ENCODE data around the gene FNDC3B.

FNDC3B gene

GRCh38 chr3:172300862-172301261, 261.5 kb downstream of the FNDC3B start:
- in situ Hi-C loops (cut with MboI; ENCODE audit: low sequenced_read_pairs) = no loop called here

DNA sequence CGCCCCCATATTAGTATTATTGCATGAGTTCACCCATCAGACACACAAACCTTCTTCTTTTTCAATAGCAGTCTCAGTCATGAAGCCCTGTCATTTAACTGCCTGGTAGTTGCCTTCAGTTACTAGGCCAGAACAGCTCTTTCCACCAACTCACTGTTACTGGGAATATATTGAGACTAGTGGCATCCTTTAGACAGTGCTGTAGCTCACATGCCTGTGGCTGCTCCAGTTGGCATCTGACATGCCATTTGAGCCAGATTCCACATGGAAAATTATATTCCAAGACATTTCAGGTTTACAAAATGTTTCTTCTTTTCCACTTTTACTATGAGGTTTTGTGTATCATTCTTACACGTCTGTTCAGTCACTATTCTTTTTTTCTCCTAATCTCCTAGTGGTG, 262.8 kb downstream of the FNDC3B start:
- in situ Hi-C loops (cut with MboI; ENCODE audit: low sequenced_read_pairs) = no loop called here

GRCh38 chr3:172303181-172303580, 263.8 kb downstream of the FNDC3B start:
- in situ Hi-C loops (cut with MboI; ENCODE audit: low sequenced_read_pairs) = no loop called here

DNA sequence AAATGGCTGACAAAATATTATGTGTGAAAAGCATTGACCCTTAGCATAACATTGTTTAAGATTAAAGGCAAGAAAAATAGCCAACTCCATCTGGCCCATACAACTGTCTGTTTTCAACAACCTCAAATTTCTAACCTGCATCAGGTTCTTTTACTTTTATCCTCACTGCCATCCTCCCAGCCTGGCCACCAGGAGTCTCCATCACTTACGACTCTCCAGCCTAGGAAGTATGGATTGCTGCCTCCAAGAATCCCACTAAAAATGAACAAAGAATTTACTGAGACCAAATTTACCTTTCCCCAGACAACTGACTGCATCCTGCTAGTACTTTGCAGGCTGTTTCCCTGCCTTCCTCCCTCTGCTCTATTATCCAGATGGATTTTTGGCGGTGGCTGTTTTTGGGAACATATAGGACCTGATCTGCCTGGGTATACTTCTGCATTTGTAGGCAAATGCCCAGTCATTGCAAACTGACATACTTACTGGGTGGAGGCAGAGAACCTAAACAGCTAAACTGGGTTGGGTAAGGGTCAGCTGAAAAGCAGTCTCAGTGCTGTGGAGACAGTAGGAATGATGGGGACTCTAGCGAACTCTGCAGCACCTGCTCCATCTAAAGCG, 264.7 kb downstream of the FNDC3B start:
- in situ Hi-C loops (cut with MboI; ENCODE audit: low sequenced_read_pairs) = no loop called here

GRCh38 chr3:172305552-172305951, 266.2 kb downstream of the FNDC3B start:
- in situ Hi-C loops (cut with MboI; ENCODE audit: low sequenced_read_pairs) = no loop called here

GRCh38 chr3:172305974-172306373, 266.6 kb downstream of the FNDC3B start:
- in situ Hi-C loops (cut with MboI; ENCODE audit: low sequenced_read_pairs) = no loop called here

DNA sequence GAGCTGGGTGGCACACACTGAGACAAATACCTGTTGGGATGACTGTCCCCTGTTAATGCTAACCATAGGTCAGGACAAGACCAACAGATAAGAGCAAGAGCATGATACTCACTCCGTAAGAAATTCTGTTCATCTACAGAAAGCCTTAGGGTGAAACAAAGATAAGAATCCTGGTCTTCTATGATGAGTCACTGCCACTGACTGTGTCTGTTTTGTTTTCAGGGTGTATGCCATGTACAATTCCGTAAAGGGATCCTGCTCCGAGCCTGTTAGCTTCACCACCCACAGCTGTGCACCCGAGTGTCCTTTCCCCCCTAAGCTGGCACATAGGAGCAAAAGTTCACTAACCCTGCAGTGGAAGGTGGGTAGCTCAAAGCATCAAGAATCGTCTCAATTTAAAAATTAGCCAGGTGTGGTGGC, 267.8 kb downstream of the FNDC3B start:
- in situ Hi-C loops (cut with MboI; ENCODE audit: low sequenced_read_pairs) = no loop called here

DNA sequence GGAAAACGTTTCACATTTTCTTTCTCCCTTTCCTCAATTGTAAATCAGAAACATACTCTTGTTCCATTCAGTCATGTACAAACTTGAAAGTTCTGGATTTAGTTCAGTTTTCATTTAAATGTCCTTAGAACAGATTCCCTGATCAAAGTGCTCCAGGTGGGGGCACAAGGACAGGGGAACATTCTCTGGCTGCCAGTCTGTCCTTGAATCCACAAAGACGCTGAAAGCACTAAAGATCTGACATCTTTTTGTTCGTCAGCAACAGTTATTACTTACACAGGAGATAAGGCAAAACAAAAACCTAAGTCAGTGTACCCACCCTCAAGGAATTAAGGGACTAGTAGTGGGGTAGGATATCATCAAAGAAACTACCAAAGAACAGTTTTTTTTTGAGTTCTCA, 269.7 kb downstream of the FNDC3B start:
- in situ Hi-C loops (cut with MboI; ENCODE audit: low sequenced_read_pairs) = no loop called here

DNA sequence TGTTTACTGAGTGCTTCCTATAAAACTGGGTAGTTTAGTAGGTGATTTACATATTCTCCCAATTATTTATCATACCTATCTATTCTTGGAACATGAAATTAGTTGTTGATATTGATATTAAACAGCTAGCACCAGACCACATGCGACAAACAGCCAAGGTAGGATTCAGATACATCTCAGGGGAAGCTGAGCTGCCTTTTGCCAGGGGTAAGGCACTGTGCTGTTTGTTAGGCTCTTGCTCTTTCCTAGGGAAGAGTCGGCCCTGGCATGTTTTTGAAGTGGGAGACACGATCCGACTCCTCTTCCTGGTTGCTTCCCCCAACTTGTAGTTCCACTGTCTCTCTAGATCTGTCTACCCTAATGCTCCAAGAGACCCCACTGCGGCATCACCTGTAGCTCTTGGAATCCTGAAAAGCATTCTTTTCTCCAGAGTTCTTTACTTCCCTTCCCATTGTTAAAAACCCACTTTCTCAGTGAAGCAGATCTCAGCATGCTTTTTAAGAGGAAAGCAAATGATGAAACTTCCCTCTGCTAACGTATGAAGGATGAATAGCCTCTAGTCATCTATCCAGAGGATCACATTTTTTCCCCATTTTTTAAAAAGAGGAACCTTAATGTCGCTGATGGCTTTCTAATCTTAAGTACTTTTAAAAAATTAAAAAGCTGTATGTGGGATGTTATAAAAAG, 270.5 kb downstream of the FNDC3B start:
- in situ Hi-C loops (cut with MboI; ENCODE audit: low sequenced_read_pairs) = no loop called here

DNA sequence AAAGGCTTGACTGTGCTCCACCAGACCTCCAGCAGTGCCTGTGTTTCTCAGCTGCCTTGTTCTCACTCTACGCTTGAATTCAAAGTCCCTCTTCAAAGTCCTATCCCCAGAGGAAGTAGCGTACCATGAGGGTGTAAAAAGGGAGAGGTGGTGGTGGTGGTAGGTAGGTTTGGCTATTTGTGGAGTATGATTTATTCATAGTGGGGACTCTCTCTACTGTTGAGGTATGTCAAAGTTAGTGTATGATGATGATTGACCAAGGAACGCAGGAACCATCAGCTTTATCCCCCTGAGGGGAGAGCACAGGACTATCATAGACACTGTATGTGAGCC, 271.0 kb downstream of the FNDC3B start:
- in situ Hi-C loops (cut with MboI; ENCODE audit: low sequenced_read_pairs) = no loop called here

GRCh38 chr3:172311217-172311616, 271.8 kb downstream of the FNDC3B start:
- in situ Hi-C loops (cut with MboI; ENCODE audit: low sequenced_read_pairs) = no loop called here

- in situ Hi-C loops (cut with MboI; ENCODE audit: low sequenced_read_pairs) = no loop called here
These were observed 272.6 kb downstream of the FNDC3B start for GRCh38 chr3:172312001-172312400.

- in situ Hi-C loops (cut with MboI; ENCODE audit: low sequenced_read_pairs) = no loop called here
These were observed 273.3 kb downstream of the FNDC3B start for GRCh38 chr3:172312711-172313110.

DNA sequence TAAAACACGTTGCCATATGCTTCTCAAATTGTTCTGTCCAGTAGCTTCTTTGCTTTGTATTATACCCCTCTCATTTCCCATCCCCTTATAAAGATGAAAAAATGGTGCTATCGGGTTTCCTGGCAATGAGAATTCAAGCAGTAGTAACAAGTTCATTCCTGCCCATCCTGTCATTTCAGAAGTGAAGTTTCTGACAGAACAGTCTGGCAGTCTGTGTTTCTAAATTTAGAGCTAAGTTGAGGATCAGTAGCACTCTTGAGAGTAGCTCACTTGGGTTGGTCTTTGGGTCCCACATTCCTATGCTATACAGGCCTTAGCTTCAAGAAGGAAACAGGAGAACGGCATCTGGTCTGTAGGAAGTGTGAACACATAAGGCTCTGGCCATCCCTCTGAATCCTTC, 274.3 kb downstream of the FNDC3B start:
- in situ Hi-C loops (cut with MboI; ENCODE audit: low sequenced_read_pairs) = no loop called here

- in situ Hi-C loops (cut with MboI; ENCODE audit: low sequenced_read_pairs) = no loop called here
These were observed 275.3 kb downstream of the FNDC3B start for GRCh38 chr3:172314591-172315160.

DNA sequence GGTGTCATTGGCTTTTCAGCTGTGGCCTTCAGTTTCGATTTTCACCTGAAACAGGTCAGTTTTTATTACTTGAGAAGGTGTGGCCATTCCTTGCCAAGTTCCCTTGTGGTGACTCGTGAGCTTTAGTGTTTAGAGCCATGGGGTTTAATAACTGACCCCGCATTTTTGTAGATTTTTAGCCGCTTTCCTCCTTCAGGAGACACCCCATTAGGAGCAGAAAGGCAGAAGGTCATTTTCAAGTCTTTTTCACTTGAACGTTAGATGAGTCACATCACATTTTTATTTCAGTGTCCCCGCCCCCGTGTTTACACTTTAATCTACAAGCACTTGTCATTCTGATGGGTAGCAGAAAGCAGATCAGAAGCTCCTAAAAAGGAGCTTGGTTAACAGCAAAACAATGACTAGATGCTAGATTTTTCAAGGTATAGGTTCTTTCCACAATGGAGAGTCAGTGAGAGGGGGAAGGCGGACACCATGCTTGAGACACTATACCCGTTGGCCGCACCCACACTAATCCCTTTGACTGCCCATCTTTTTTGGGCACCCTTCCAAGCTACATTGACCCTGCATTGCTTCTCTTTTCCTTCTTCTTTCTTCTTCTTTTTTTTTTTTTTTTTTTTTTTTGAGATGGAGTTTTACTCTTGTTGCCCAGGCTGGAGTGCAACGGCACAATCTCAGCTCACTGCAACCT, 276.2 kb downstream of the FNDC3B start:
- in situ Hi-C loops (cut with MboI; ENCODE audit: low sequenced_read_pairs) = no loop called here

DNA sequence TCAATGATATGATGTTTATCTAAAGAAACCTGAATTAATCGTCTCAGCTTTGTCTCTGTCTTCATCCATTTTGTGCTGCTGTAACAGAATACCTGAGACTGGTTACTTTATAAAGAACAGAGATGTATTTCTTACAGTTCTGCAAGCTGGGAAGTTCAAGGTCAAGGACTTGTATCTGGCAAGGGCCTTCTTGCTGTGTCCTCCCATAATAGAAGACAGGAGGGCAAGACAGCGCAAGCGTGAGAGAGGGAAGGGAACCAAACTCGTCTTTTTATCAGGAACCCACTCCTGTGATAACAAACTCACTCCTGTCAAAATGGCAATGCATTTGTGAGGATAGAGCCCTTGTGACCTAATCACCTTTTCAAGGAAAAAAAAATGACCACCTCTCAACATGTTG, 277.4 kb downstream of the FNDC3B start:
- in situ Hi-C loops (cut with MboI; ENCODE audit: low sequenced_read_pairs) = no loop called here

GRCh38 chr3:172317481-172317880, 278.1 kb downstream of the FNDC3B start:
- in situ Hi-C loops (cut with MboI; ENCODE audit: low sequenced_read_pairs) = no loop called here

- in situ Hi-C loops (cut with MboI; ENCODE audit: low sequenced_read_pairs) = no loop called here
These were observed 278.6 kb downstream of the FNDC3B start for GRCh38 chr3:172317984-172318383.

DNA sequence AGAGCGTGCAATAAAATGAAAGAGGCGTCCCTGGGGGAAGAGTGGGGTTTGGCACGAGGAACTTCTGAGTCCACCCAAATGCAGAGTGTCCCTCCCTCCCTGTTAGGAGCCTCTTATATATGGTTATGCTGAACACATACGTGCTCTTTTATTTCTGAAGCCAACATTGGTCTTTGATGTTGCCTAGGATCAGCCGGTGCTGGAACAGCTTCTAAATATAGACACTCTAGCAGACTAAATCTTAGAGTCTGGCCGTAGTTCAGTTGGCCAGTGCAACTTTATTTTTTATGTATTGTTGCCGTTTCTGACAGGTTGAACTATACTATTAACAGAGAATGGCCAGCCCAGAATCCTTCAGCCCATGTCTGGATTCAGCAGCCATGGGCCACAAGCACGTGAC, 280.2 kb downstream of the FNDC3B start:
- in situ Hi-C loops (cut with MboI; ENCODE audit: low sequenced_read_pairs) = no loop called here

GRCh38 chr3:172320468-172320867, 281.1 kb downstream of the FNDC3B start:
- in situ Hi-C loops (cut with MboI; ENCODE audit: low sequenced_read_pairs) = no loop called here

GRCh38 chr3:172321035-172321434, 281.7 kb downstream of the FNDC3B start:
- in situ Hi-C loops (cut with MboI; ENCODE audit: low sequenced_read_pairs) = no loop called here

Data from HL-60/S4 treated with phorbol 12-myristate 13-acetate at 8.2 ng/mL for 4 days and 3 days (cell line).